HepG2 (cell line): ENCODE data around the gene SMC6. TPM values are rescaled to one million over a fixed set of nuclear protein-coding genes. Genes with fewer than 3 reads are reported as not detected.

ENCODE experiments used
- ATAC-seq: fragments of 200-7000 bp; cut with Tn5 transposase; 3 replicates; pipeline ENCODE4 v1.9.1; 2020; ENCODE audit warnings: mild to moderate bottlenecking, moderate library complexity
- BruUV-seq: library from RNA; stranded (reverse); fragments of 400-500 nt; replicated peaks from 2 replicates; lab custom pipeline; 2021; lab: Mats Ljungman, UMichigan
- CTCF ChIA-PET: fragments of 300-600 bp; formaldehyde crosslinking; extraction: SDS; loops from one replicate; lab custom pipeline; 2021; ENCODE audit warnings: low total read pairs, inconsistent platforms, low intra/inter-chr PET ratio; lab: Yijun Ruan, JAX
- POLR2A ChIA-PET: fragments of 350-600 bp; sonication (Branson Sonifier 250); formaldehyde crosslinking; loops from one replicate; lab custom pipeline; 2020; ENCODE audit warnings: antibody characterized with exemption, inconsistent platforms; lab: Yijun Ruan, JAX
- DNase-seq: peaks from one replicate; pipeline ENCODE4 v3.0.0-alpha.2; 2015; ENCODE audit warnings: low spot score
- FAIRE-seq: peaks from 3 replicates; lab custom pipeline; 2011; peaks lifted over from hg19 to GRCh38; lab: Jason Lieb, UNC
- H2AFZ ChIP-seq: one replicate; pipeline ENCODE4 v1.6.1; 2011; ENCODE audit warnings: low read length, inconsistent platforms
- H3K27ac ChIP-seq: fragments of 300-600 bp; 3 replicates; pipeline ENCODE4 v1.8.0; 2011; ENCODE audit warnings: mixed run types, mild to moderate bottlenecking, mixed read lengths, low read length, inconsistent platforms; ENCODE audit not compliant: insufficient read depth; ENCODE audit errors: extremely low read length
- H3K27me3 ChIP-seq, 2 experiments: fragments of 200-600 bp in 1 of 2; 2 replicates in 1 of 2; 3 replicates in 1 of 2; pipeline versions ENCODE4 v1.6.0 to v1.8.0; 2011; ENCODE audit warnings: low read length in 2 of 2, mild to moderate bottlenecking in 2 of 2, moderate library complexity in 2 of 2, inconsistent platforms in 1 of 2; ENCODE audit not compliant: insufficient read depth in 2 of 2, control insufficient read depth in 1 of 2
- H3K36me3 ChIP-seq, 2 experiments: fragments of 200-600 bp in 1 of 2; replicated peaks in 1 of 2; 2 replicates in 1 of 2; 3 replicates in 1 of 2; pipeline versions ENCODE4 v1.5.1 to v1.8.0; 2011; ENCODE audit warnings: low read length in 2 of 2, inconsistent platforms in 1 of 2; ENCODE audit not compliant: insufficient read depth in 2 of 2, control insufficient read depth in 1 of 2
- H3K4me1 ChIP-seq: 2 replicates; pipeline ENCODE4 v1.5.1; 2012; ENCODE audit warnings: low read length, inconsistent platforms; ENCODE audit not compliant: insufficient read depth
- H3K4me2 ChIP-seq: 2 replicates; pipeline ENCODE4 v1.6.0; 2011; ENCODE audit warnings: low read depth, low read length, inconsistent platforms
- H3K4me3 ChIP-seq, 3 experiments: fragments of 200-600 bp in 1 of 3; sonication (generic), shearing (Covaris generic) in 1 of 3; replicated peaks in 1 of 3; 2 replicates each; pipeline ENCODE4 v1.5.1; 2011 to 2016; ENCODE audit warnings: low read length in 3 of 3, inconsistent platforms in 2 of 3, low read depth in 2 of 3, mild to moderate bottlenecking in 2 of 3, control low read depth in 1 of 3, mixed read lengths in 1 of 3; ENCODE audit not compliant: insufficient read depth in 1 of 3
- H3K79me2 ChIP-seq: one replicate; pipeline ENCODE4 v1.6.1; 2011; ENCODE audit warnings: low read length, inconsistent platforms; ENCODE audit not compliant: insufficient read depth
- H3K9ac ChIP-seq: 2 replicates; pipeline ENCODE4 v1.6.0; 2011; ENCODE audit warnings: mild to moderate bottlenecking, low read depth, low read length, inconsistent platforms; ENCODE audit not compliant: insufficient read depth
- H3K9me3 ChIP-seq: 2 replicates; pipeline ENCODE4 v1.5.1; 2012; ENCODE audit warnings: mild to moderate bottlenecking, low read length
- H4K20me1 ChIP-seq: 2 replicates; pipeline ENCODE4 v1.6.0; 2011; ENCODE audit warnings: inconsistent platforms, mild to moderate bottlenecking, low read length, moderate library complexity; ENCODE audit not compliant: insufficient read depth
- CC2D1A ChIP-seq: sonication (generic); formaldehyde crosslinking; IDR thresholded peaks from 2 replicates; pipeline ENCODE4 v1.8.1; 2023; ENCODE audit warnings: mild to moderate bottlenecking, missing genetic modification reagents
- GATAD2A ChIP-seq: IDR thresholded peaks from 2 replicates; pipeline ENCODE4 v1.6.1; 2016
- PCBP1 ChIP-seq: fragments of 200-400 bp; formaldehyde crosslinking; IDR thresholded peaks from 2 replicates; pipeline ENCODE4 v1.6.1; 2017; ENCODE audit warnings: mild to moderate bottlenecking, low read depth, low read length, borderline replicate concordance
- RFXAP ChIP-seq: sonication (generic); formaldehyde crosslinking; IDR thresholded peaks from 2 replicates; pipeline ENCODE4 v1.4.0; 2020; ENCODE audit warnings: missing genetic modification reagents, borderline replicate concordance
- SRSF4 ChIP-seq: fragments of 200-400 bp; formaldehyde crosslinking; IDR thresholded peaks from one replicate; pipeline ENCODE4 v1.6.1; 2018; ENCODE audit warnings: mild to moderate bottlenecking, low read depth, low read length, moderate library complexity; ENCODE audit not compliant: poor library complexity, severe bottlenecking
- ZNF451 ChIP-seq: sonication (generic); formaldehyde crosslinking; IDR thresholded peaks from 2 replicates; pipeline ENCODE4 v1.5.0; 2020; ENCODE audit warnings: mild to moderate bottlenecking, missing genetic modification reagents
- ZNF615 ChIP-seq: sonication (generic); formaldehyde crosslinking; IDR thresholded peaks from 2 replicates; pipeline ENCODE4 v1.5.0; 2020; ENCODE audit warnings: mild to moderate bottlenecking, missing genetic modification reagents, borderline replicate concordance
- ZNF629 ChIP-seq: sonication (generic); formaldehyde crosslinking; conservative IDR thresholded peaks from 2 replicates; pipeline ENCODE4 v1.5.0; 2020; ENCODE audit warnings: missing genetic modification reagents
- ZNF777 ChIP-seq: sonication (generic); formaldehyde crosslinking; IDR thresholded peaks from 2 replicates; pipeline ENCODE4 v1.4.0; 2020; ENCODE audit warnings: missing genetic modification reagents
- ZNF891 ChIP-seq: sonication (generic); formaldehyde crosslinking; IDR thresholded peaks from 2 replicates; pipeline ENCODE4 v1.5.0; 2020; ENCODE audit warnings: mild to moderate bottlenecking, missing genetic modification reagents
- ZZZ3 ChIP-seq: sonication (generic); formaldehyde crosslinking; IDR thresholded peaks from 2 replicates; pipeline ENCODE4 v1.4.0; 2020; ENCODE audit warnings: missing genetic modification reagents, mild to moderate bottlenecking, borderline replicate concordance
- WGBS: methylation state at CpG from one replicate; pipeline ENCODE4 v1.1.6; 2017; ENCODE audit warnings: low lambda C conversion rate; 5-methylcytosine and 5-hydroxymethylcytosine counted together
- in situ Hi-C: cut with HindIII; loops from 2 replicates; pipeline ENCODE4 v1.10.0; 2017; ENCODE audit warnings: low pct_unique_long_range_greater_than_20kb; ENCODE audit not compliant: extremely low pct_ligation_motif_present
- intact Hi-C: fragments of 100-400 bp; cut with micrococcal nuclease; formaldehyde crosslinking; loops from one replicate; pipeline ENCODE4 v1.10.0; 2022; ENCODE audit not compliant: unreplicated experiment
- polyA plus RNA-seq, 8 experiments: library from polyadenylated mRNA; depleted of rRNA in 3 of 8; stranded (reverse) in 7 of 8; unstranded in 1 of 8; fragments of >200 nt; fragmentation: Illumina TruSeq in 4 of 8; extraction: Trizol in 4 of 8; gene quantifications; 2 replicates each; pipeline versions ENCODE4 v1.2.1 to v1.2.3, GENCODE V29; 2011 to 2016; ENCODE audit warnings: low read depth in 4 of 8, missing spikeins in 1 of 8, mixed read lengths in 1 of 8; ENCODE audit not compliant: insufficient read depth in 1 of 8
- total RNA-seq, 5 experiments: library from RNA; depleted of rRNA; stranded (reverse); fragments of >200 nt; fragmentation: Illumina TruSeq; extraction: Trizol; gene quantifications; 2 replicates each; pipeline ENCODE4 v1.2.3, GENCODE V29; 2016; ENCODE audit warnings: low read depth in 1 of 5
- TF ChIP-seq, protein P1 (sequence below): sonication (generic); formaldehyde crosslinking; IDR thresholded peaks from 2 replicates; pipeline ENCODE4 v1.5.1; 2020; ENCODE audit warnings: mild to moderate bottlenecking, moderate library complexity, missing genetic modification reagents
- TF ChIP-seq, protein P2 (sequence below): IDR thresholded peaks from 2 replicates; pipeline ENCODE4 v1.6.1; 2016
- TF ChIP-seq, protein P3 (sequence below): sonication (generic); formaldehyde crosslinking; IDR thresholded peaks from 2 replicates; pipeline ENCODE4 v1.4.0; 2020; ENCODE audit warnings: missing genetic modification reagents
- TF ChIP-seq, protein P4 (sequence below): sonication (generic); formaldehyde crosslinking; IDR thresholded peaks from 2 replicates; pipeline ENCODE4 v1.4.0; 2020; ENCODE audit warnings: missing genetic modification reagents, borderline replicate concordance

Gene SMC6
- total and polyA plus RNA-seq, 2 of the 13 experiments (the other 11 are each of a cell fraction or from before 2014, with no cell fraction given): 18.9 to 55.3 TPM

DNA sequence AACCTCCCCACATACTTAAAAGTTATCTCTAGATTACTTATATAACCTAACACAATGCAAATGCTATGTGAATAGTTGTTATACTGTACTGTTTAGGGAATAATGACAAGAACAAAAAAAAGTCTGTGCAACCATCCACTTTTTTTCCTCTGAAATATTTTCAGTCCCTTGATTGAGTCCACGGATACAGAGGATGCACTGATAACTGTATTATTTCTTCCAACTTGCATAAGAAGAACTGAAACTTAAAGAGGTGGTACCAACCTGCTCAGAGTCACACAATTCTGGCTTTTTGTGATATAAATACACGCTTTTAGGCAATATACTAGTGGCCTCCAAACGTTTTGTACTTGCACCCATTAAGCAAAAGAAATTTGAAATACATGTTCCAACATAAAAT is 1.4 kb downstream of the SMC6 start:
- peak overlapping the region; percentile 99 for H3K27ac ChIP-seq
- peak overlapping the region; percentile 97 for H3K9ac ChIP-seq
- TF ChIP-seq ZNF629 (CRISPR knock-in tag) (no peak), ZNF777 (CRISPR knock-in tag) (no peak), ZNF451 (CRISPR knock-in tag) (no peak), ZNF615 (no peak), PCBP1 (no peak), CC2D1A (no peak), ZNF891 (no peak), GATAD2A (CRISPR knock-in tag) (no peak), ZZZ3 (CRISPR knock-in tag) (no peak), SRSF4 (no peak), RFXAP (CRISPR knock-in tag) (no peak)
- TF ChIP-seq, protein P1, sequence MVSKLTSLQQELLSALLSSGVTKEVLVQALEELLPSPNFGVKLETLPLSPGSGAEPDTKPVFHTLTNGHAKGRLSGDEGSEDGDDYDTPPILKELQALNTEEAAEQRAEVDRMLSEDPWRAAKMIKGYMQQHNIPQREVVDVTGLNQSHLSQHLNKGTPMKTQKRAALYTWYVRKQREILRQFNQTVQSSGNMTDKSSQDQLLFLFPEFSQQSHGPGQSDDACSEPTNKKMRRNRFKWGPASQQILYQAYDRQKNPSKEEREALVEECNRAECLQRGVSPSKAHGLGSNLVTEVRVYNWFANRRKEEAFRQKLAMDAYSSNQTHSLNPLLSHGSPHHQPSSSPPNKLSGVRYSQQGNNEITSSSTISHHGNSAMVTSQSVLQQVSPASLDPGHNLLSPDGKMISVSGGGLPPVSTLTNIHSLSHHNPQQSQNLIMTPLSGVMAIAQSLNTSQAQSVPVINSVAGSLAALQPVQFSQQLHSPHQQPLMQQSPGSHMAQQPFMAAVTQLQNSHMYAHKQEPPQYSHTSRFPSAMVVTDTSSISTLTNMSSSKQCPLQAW (CRISPR knock-in tag): no peak
- TF ChIP-seq, protein P2, sequence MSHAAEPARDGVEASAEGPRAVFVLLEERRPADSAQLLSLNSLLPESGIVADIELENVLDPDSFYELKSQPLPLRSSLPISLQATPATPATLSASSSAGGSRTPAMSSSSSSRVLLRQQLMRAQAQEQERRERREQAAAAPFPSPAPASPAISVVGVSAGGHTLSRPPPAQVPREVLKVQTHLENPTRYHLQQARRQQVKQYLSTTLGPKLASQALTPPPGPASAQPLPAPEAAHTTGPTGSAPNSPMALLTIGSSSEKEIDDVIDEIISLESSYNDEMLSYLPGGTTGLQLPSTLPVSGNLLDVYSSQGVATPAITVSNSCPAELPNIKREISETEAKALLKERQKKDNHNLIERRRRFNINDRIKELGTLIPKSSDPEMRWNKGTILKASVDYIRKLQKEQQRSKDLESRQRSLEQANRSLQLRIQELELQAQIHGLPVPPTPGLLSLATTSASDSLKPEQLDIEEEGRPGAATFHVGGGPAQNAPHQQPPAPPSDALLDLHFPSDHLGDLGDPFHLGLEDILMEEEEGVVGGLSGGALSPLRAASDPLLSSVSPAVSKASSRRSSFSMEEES: no peak
- TF ChIP-seq, protein P3, sequence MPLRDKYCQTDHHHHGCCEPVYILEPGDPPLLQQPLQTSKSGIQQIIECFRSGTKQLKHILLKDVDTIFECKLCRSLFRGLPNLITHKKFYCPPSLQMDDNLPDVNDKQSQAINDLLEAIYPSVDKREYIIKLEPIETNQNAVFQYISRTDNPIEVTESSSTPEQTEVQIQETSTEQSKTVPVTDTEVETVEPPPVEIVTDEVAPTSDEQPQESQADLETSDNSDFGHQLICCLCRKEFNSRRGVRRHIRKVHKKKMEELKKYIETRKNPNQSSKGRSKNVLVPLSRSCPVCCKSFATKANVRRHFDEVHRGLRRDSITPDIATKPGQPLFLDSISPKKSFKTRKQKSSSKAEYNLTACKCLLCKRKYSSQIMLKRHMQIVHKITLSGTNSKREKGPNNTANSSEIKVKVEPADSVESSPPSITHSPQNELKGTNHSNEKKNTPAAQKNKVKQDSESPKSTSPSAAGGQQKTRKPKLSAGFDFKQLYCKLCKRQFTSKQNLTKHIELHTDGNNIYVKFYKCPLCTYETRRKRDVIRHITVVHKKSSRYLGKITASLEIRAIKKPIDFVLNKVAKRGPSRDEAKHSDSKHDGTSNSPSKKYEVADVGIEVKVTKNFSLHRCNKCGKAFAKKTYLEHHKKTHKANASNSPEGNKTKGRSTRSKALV (CRISPR knock-in tag): no peak
- TF ChIP-seq, protein P4, sequence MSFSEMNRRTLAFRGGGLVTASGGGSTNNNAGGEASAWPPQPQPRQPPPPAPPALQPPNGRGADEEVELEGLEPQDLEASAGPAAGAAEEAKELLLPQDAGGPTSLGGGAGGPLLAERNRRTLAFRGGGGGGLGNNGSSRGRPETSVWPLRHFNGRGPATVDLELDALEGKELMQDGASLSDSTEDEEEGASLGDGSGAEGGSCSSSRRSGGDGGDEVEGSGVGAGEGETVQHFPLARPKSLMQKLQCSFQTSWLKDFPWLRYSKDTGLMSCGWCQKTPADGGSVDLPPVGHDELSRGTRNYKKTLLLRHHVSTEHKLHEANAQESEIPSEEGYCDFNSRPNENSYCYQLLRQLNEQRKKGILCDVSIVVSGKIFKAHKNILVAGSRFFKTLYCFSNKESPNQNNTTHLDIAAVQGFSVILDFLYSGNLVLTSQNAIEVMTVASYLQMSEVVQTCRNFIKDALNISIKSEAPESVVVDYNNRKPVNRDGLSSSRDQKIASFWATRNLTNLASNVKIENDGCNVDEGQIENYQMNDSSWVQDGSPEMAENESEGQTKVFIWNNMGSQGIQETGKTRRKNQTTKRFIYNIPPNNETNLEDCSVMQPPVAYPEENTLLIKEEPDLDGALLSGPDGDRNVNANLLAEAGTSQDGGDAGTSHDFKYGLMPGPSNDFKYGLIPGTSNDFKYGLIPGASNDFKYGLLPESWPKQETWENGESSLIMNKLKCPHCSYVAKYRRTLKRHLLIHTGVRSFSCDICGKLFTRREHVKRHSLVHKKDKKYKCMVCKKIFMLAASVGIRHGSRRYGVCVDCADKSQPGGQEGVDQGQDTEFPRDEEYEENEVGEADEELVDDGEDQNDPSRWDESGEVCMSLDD: no peak

More for the DNA sequence above, 1.4 kb downstream of the SMC6 start:
- Histone ChIP-seq H4K20me1 (no peaks in the 10 kb centered on the region), H3K4me1 (peaks cover 39% of the 10 kb centered on the region), H3K4me3 (peak overlapping the region; percentile 82 to 95 (median 93); a peak in 5 of 6 replicates), H3K4me2 (peak overlapping the region; percentile 65), H3K79me2 (peaks cover 69% of the 10 kb centered on the region), H3K9me3 (no peaks in the 10 kb centered on the region), H2AFZ (no peak overlapping the region), H3K27me3 (no peaks in the 10 kb centered on the region; a peak in 1 of 5 replicates), H3K36me3 (no peaks in the 10 kb centered on the region)
- intact Hi-C loops: loop anchor here (2.0 to 5.0 kb wide), 2 partner anchors 33 to 210 kb away; partner anchors contain the start of gene VSNL1
- no TSS peak for BruUV-seq
- in situ Hi-C loops: loop anchor here (10.0 kb wide), 1 partner anchor 207 kb away; the partner anchor contains the start of gene VSNL1
- ChIA-PET CTCF (no interaction called here), POLR2A (no interaction called here)
- FAIRE-seq: no peak
- WGBS: 43% methylated on average over 3 of the region's 3 CpGs
- ATAC-seq: no peak
- DNase-seq: no peak
